LNCaP clone FGC (cell line): Measurements from ENCODE around the gene PHLDB2.

Experiments
- DNase-seq: peaks from one replicate; pipeline ENCODE4 v3.0.0-alpha.2; 2011; ENCODE audit warnings: low read depth
- H3K4me3 ChIP-seq: 2 replicates; pipeline ENCODE4 v1.5.1; 2011; ENCODE audit warnings: mild to moderate bottlenecking, low read depth, low read length, control low read depth
- CTCF ChIP-seq: IDR thresholded peaks from 2 replicates; pipeline ENCODE4 v1.5.1; 2012; ENCODE audit warnings: mild to moderate bottlenecking; ENCODE audit not compliant: control insufficient read depth, insufficient read depth; ENCODE audit errors: extremely low read depth

PHLDB2 gene

GRCh38 chr3:111848283-111848682 lies 10.8 kb upstream of the PHLDB2 start:
- no peak for DNase-seq
- no peak for TF ChIP-seq CTCF
- H3K4me3 ChIP-seq: no peak overlapping the region

- no peak overlapping the region for H3K4me3 ChIP-seq
- no peak for DNase-seq
- no peak for TF ChIP-seq CTCF
These were observed 10.3 kb upstream of the PHLDB2 start for GRCh38 chr3:111848778-111849177.

- TF ChIP-seq CTCF: no peak
- no peak for DNase-seq
These were observed 8.5 kb upstream of the PHLDB2 start for GRCh38 chr3:111850537-111850936.

GRCh38 chr3:111851511-111851954 lies 7.5 kb upstream of the PHLDB2 start:
- H3K4me3 ChIP-seq: no peak overlapping the region
- TF ChIP-seq CTCF: no peak
- DNase-seq: no peak

More at GRCh38 chr3:111850537-111850936, 8.5 kb upstream of the PHLDB2 start:
- no peak overlapping the region for H3K4me3 ChIP-seq

GRCh38 chr3:111852540-111852939 lies 6.5 kb upstream of the PHLDB2 start:
- no peak for TF ChIP-seq CTCF
- H3K4me3 ChIP-seq: no peak overlapping the region
- no peak for DNase-seq

GRCh38 chr3:111853068-111853467 lies 6.0 kb upstream of the PHLDB2 start:
- no peak for DNase-seq
- no peak for TF ChIP-seq CTCF
- no peak overlapping the region for H3K4me3 ChIP-seq

GRCh38 chr3:111854990-111855389 lies 4.1 kb upstream of the PHLDB2 start:
- no peak for DNase-seq
- no peak overlapping the region for H3K4me3 ChIP-seq
- no peak for TF ChIP-seq CTCF
